Uterus (tissue), 4 donors: ENCODE results near the gene C13orf46. TPM values are rescaled to one million over a fixed set of nuclear protein-coding genes. Genes with fewer than 3 reads are reported as not detected.
A peak's percentile ranks its signal among the peaks of the same experiment; 100 is the strongest.

Experiments
- DNase-seq, 2 donors: peaks; one replicate each; pipeline ENCODE4 v3.0.0-alpha.2; 2019 to 2020
- H3K27ac ChIP-seq, 2 donors: fragments of 200-600 bp; sonication (generic); 1 replicate in 1 of 2; 2 replicates in 1 of 2; pipeline ENCODE4 v1.5.1; 2016 to 2018
- H3K27me3 ChIP-seq, 2 donors: fragments of 200-600 bp; sonication (generic); one replicate each; pipeline ENCODE4 v1.5.1; 2018 to 2019; ENCODE audit warnings: control low read depth in 1 of 2
- H3K36me3 ChIP-seq, 2 donors: fragments of 200-600 bp; sonication (generic); one replicate each; pipeline ENCODE4 v1.5.1; 2019; ENCODE audit warnings: control low read depth in 1 of 2
- H3K4me1 ChIP-seq, 2 donors: fragments of 200-600 bp; sonication (generic); one replicate each; pipeline ENCODE4 v1.5.1; 2018 to 2019; ENCODE audit warnings: control low read depth in 1 of 2
- H3K4me3 ChIP-seq, 2 donors: fragments of 200-600 bp; sonication (generic); 1 replicate in 1 of 2; 2 replicates in 1 of 2; pipeline ENCODE4 v1.5.1; 2018 to 2019; ENCODE audit warnings: mild to moderate bottlenecking in 1 of 2
- H3K9me3 ChIP-seq, 2 donors: fragments of 200-600 bp; sonication (generic); one replicate each; pipeline ENCODE4 v1.5.1; 2019; ENCODE audit warnings: control low read depth in 1 of 2
- POLR2A ChIP-seq, 2 donors: fragments of 450-650 bp; IDR thresholded peaks; one replicate each; pipeline ENCODE4 v1.6.1; 2016; ENCODE audit warnings: antibody characterized with exemption in 2 of 2, mild to moderate bottlenecking in 1 of 2, moderate library complexity in 1 of 2
- intact Hi-C: fragments of 100-400 bp; cut with DNase I; formaldehyde crosslinking; loops from one replicate; pipeline ENCODE4 v1.15.1; 2023; ENCODE audit warnings: low total_unique reads
- total RNA-seq, 4 donors: library from RNA; depleted of rRNA in 3 of 4; stranded (reverse); fragments of >200 nt in 3 of 4; gene quantifications; one replicate each; pipeline versions ENCODE4 v1.1.0 to v1.2.4, GENCODE V29; 2014 to 2023
- TF ChIP-seq, protein P1 (sequence below), 4 experiments: fragments of 200-600 bp in 2 of 4; fragments of 450-650 bp in 2 of 4; sonication (generic) in 2 of 4; IDR thresholded peaks; one replicate each; pipeline ENCODE4 v1.5.1; 2016 to 2019; ENCODE audit warnings: antibody characterized with exemption in 4 of 4, mild to moderate bottlenecking in 2 of 4, moderate library complexity in 1 of 4
- donor health status: DM: yes; HTN: yes; CAD: no.

C13orf46 gene
- total RNA-seq, 4 donors from 2014 or later: 0.07 to 1.7 TPM; not detected in 2

DNA sequence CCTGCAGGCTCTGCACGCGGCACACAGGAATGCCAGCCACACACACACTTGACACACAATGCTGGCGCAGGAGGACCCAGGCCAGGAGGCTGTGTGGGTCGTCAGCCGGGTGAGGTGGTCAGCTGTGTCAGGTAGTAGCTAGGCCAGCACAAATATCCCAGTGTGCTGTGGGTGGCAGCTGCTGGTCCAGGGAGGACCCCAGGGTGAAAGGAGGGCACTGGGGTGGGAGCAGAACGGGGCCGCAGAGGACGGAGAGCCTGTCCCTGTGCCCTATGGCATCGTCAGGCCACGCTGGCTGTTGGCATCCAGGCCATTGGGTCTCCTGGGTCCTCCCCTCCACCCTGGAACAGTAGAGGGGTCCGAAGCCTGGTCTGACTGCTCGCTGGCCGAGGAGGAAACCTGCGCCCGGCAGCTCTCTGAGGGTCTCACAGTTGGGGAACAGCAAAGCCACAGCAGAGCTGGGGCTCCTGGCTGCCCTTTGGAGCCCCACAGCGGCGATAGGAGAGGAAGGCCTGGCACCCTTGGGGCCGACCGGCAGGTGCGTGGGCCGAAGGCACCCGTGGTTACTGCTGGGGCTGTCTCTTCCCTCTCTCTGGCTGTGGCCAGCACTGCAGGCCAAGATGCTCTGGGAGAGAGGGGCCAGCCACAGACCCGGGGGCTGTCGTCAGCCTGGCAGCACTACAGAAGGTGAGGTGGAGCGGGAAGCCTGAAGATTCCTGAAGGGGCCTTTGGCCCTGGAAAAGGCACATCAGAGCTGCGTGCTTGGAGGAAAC, 27.3 kb downstream of the C13orf46 start:
- no peak for DNase-seq
- no peak for TF ChIP-seq POLR2A (IDR thresholded peaks at IDR 0.05)
- TF ChIP-seq, protein P1, sequence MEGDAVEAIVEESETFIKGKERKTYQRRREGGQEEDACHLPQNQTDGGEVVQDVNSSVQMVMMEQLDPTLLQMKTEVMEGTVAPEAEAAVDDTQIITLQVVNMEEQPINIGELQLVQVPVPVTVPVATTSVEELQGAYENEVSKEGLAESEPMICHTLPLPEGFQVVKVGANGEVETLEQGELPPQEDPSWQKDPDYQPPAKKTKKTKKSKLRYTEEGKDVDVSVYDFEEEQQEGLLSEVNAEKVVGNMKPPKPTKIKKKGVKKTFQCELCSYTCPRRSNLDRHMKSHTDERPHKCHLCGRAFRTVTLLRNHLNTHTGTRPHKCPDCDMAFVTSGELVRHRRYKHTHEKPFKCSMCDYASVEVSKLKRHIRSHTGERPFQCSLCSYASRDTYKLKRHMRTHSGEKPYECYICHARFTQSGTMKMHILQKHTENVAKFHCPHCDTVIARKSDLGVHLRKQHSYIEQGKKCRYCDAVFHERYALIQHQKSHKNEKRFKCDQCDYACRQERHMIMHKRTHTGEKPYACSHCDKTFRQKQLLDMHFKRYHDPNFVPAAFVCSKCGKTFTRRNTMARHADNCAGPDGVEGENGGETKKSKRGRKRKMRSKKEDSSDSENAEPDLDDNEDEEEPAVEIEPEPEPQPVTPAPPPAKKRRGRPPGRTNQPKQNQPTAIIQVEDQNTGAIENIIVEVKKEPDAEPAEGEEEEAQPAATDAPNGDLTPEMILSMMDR (IDR thresholded peaks at IDR 0.05): no peak
- Histone ChIP-seq H3K4me3 (no peak overlapping the region), H3K36me3 (no peaks in the 10 kb centered on the region), H3K4me1 (peaks cover 3 to 4% of the 10 kb centered on the region in 2 donors), H3K9me3 (no peaks in the 10 kb centered on the region), H3K27me3 (no peaks in the 10 kb centered on the region), H3K27ac (peak overlapping the region; percentile 5 to 44)
- intact Hi-C loops: loop anchor here (5.0 kb wide), 1 partner anchor 129 kb away; no protein-coding TSS in a partner anchor

DNA sequence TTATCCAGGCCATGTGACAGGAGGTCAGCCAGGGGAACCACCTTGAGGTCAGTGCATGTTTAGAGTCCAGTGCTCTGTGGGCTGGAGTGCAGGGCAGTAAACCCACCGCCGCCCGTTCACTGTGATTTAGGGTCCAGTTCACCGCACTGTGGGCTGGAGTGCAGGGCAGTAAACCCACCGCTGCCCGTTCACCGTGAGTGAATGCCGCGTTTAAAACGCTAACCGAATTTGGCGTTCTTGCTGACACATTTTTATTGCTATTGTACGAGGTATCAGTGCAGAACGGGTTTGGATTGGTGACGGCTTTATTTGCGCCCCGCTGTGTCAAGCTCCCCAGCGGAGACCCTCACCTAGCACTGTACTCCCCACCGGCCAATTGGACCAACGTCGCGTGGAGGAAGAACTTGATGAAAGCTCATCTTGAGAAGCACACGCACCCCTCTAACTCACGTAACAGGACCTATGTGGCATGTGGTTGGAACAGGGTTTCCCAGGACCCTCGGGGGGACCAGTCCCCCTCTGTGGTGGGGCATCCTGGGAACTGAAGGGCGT, 27.9 kb downstream of the C13orf46 start:
- Histone ChIP-seq H3K27me3 (no peaks in the 10 kb centered on the region), H3K36me3 (no peaks in the 10 kb centered on the region), H3K9me3 (no peaks in the 10 kb centered on the region), H3K4me1 (peaks cover 0 to 4% of the 10 kb centered on the region in 2 donors), H3K27ac (no peak overlapping the region), H3K4me3 (no peak overlapping the region)
- peak in 1 of 2 donors; percentile 12 for DNase-seq
- intact Hi-C loops: loop anchor here (5.0 kb wide), 1 partner anchor 129 kb away; no protein-coding TSS in a partner anchor
- TF ChIP-seq, protein P1 (IDR thresholded peaks at IDR 0.05): no peak
- TF ChIP-seq POLR2A (IDR thresholded peaks at IDR 0.05): no peak

DNA sequence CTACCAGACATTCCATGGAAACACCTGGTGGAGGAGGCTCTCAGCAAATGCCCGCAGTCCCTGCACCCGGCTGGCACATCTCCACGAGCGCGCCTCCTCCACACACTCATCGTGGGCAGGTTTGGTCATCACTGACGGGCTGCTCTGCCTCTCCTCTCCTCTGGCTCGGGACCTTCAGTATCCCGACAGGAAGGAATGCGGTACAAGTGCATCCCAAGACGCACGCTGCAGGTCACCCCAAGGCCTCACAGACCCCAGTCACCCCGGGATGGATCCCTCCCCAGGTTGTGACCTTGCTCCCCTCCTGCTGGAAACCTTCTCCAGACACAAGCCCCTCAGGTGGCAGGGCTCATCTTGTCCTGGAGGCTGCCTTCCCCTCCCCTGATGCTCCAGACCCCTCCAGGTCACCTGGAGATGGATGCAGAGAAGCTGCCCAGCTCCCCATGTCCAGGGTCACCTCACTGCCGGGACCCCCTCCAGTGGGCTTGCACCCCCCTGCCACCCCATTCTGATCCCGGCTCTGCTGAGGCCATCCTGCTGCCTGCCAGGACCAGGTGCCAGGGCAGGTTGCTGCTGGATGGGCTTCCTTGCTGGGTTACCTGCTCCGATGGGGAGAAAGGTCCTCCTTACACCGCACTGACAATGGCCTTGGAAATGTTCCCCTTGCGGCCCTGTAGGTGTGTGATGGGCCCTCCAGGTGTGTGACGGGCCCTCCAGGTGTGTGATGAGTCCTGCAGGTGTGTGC, 29.9 kb downstream of the C13orf46 start:
- no peak for DNase-seq

DNA sequence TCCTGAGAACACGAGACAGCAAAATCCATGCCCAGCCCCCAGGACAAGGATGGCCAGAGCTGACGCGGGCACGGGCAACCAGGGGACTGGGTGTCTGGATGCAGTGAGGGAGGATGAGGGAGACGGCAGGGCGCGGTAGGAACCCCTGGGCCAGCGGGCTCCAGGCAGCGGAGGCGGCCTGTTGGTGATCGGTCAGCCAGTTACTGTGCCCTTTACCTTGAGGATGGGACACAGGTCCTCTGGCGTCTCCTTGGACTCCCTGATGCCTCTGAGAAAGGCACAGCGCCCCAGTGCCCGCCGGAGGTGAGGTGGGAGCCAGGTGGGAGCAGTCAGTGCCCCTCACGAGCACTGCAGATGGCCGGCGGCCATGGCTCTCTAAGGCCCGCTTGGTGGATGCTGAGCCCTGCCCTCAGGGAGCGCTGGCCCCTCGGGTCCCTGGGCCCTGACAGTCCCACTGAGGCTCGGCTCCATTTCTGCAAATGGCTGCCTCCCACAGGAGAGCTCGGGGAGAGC, 31.2 kb downstream of the C13orf46 start:
- no peaks in the 10 kb centered on the region for H3K27me3 ChIP-seq
- no peak overlapping the region for H3K4me3 ChIP-seq
- no peaks in the 10 kb centered on the region for H3K9me3 ChIP-seq
- TF ChIP-seq POLR2A (IDR thresholded peaks at IDR 0.05): no peak
- TF ChIP-seq, protein P1 (IDR thresholded peaks at IDR 0.05): no peak
- DNase-seq: no peak
- peaks cover 0 to 4% of the 10 kb centered on the region in 2 donors for H3K4me1 ChIP-seq
- intact Hi-C loops: no loop called here
- no peak overlapping the region for H3K27ac ChIP-seq
- H3K36me3 ChIP-seq: no peaks in the 10 kb centered on the region

More for the DNA sequence above, 29.9 kb downstream of the C13orf46 start:
- Histone ChIP-seq H3K36me3 (no peaks in the 10 kb centered on the region), H3K27me3 (no peaks in the 10 kb centered on the region), H3K4me1 (peaks cover 0 to 4% of the 10 kb centered on the region in 2 donors), H3K4me3 (no peak overlapping the region), H3K9me3 (no peaks in the 10 kb centered on the region), H3K27ac (no peak overlapping the region)
- TF ChIP-seq, protein P1 (IDR thresholded peaks at IDR 0.05): no peak
- no peak for TF ChIP-seq POLR2A (IDR thresholded peaks at IDR 0.05)
- intact Hi-C loops: no loop called here
